Neural cell (in vitro differentiated cells): ENCODE measurements around the gene GSTM2. TPM values are rescaled to one million over a fixed set of nuclear protein-coding genes. Genes with fewer than 3 reads are reported as not detected.

Experiments used
- H2AFZ ChIP-seq: fragments of 200-600, 300-800 bp; sonication (generic), shearing (Covaris generic); 2 replicates; pipeline ENCODE4 v1.6.0; 2014; ENCODE audit warnings: low read depth, mild to moderate bottlenecking, antibody characterized with exemption, low read length, moderate library complexity
- H3F3A ChIP-seq: fragments of 200-600 bp; shearing (Covaris generic); 2 replicates; pipeline ENCODE4 v1.6.1; 2016; ENCODE audit warnings: mild to moderate bottlenecking, moderate library complexity, mixed read lengths, antibody characterized with exemption, low read length; ENCODE audit not compliant: insufficient read depth, poor library complexity, severe bottlenecking
- H3K27ac ChIP-seq: fragments of 200-600, 300-800 bp; sonication (generic), shearing (Covaris generic); 2 replicates; pipeline ENCODE4 v1.5.1; 2014; ENCODE audit warnings: mild to moderate bottlenecking, low read length, moderate library complexity
- H3K27me3 ChIP-seq: fragments of 300-800, 200-600 bp; sonication (generic), shearing (Covaris generic); 2 replicates; pipeline ENCODE4 v1.6.0; 2014; ENCODE audit warnings: mild to moderate bottlenecking, low read depth, low read length, moderate library complexity; ENCODE audit not compliant: insufficient read depth
- H3K36me3 ChIP-seq: fragments of 300-800, 200-600 bp; sonication (generic), shearing (Covaris generic); 2 replicates; pipeline ENCODE4 v1.5.1; 2014; ENCODE audit warnings: mild to moderate bottlenecking, antibody characterized with exemption, low read length, moderate library complexity; ENCODE audit not compliant: insufficient read depth
- H3K4me2 ChIP-seq: fragments of 300-800, 200-600 bp; sonication (generic), shearing (Covaris generic); 2 replicates; pipeline ENCODE4 v1.6.0; 2014; ENCODE audit warnings: mild to moderate bottlenecking, low read length
- H3K4me3 ChIP-seq: fragments of 300-800, 200-600 bp; sonication (generic), shearing (Covaris generic); 2 replicates; pipeline ENCODE4 v1.5.1; 2014; ENCODE audit warnings: mild to moderate bottlenecking, low read length, moderate library complexity
- H3K79me2 ChIP-seq: fragments of 200-600 bp; shearing (Covaris generic); replicated peaks from 2 replicates; pipeline ENCODE4 v1.6.0; 2014; ENCODE audit warnings: mild to moderate bottlenecking, low read length, moderate library complexity; ENCODE audit not compliant: insufficient read depth
- H3K9ac ChIP-seq: fragments of 300-800, 200-600 bp; sonication (generic), shearing (Covaris generic); 2 replicates; pipeline ENCODE4 v1.6.1; 2016; ENCODE audit warnings: mild to moderate bottlenecking, low read length, mixed read lengths
- H3K9me2 ChIP-seq: fragments of 200-600 bp; shearing (Covaris generic); 2 replicates; pipeline ENCODE4 v1.6.1; 2016; ENCODE audit warnings: mild to moderate bottlenecking, low read length, mixed read lengths; ENCODE audit not compliant: insufficient read depth
- H3K9me3 ChIP-seq: fragments of 200-600, 300-800 bp; sonication (generic), shearing (Covaris generic); 2 replicates; pipeline ENCODE4 v1.6.1; 2016; ENCODE audit warnings: mild to moderate bottlenecking, mixed run types, low read length, moderate library complexity, mixed read lengths
- H4K20me1 ChIP-seq: fragments of 200-600 bp; shearing (Covaris generic); 2 replicates; pipeline ENCODE4 v1.6.1; 2016; ENCODE audit warnings: mild to moderate bottlenecking, mixed run types; ENCODE audit not compliant: insufficient read depth
- CTCF ChIP-seq: fragments of 450-650 bp; IDR thresholded peaks from 2 replicates; pipeline ENCODE4 v1.5.1; 2014; ENCODE audit warnings: antibody characterized with exemption, mild to moderate bottlenecking, moderate library complexity; ENCODE audit not compliant: poor library complexity, severe bottlenecking
- EP300 ChIP-seq: fragments of 450-650 bp; conservative IDR thresholded peaks from 2 replicates; pipeline ENCODE4 v1.6.1; 2014; ENCODE audit warnings: antibody characterized with exemption, mild to moderate bottlenecking, moderate library complexity; ENCODE audit not compliant: poor library complexity, severe bottlenecking
- EZH2 ChIP-seq: fragments of 200-600, 300-800 bp; shearing (Covaris generic), sonication (generic); IDR thresholded peaks from 2 replicates; pipeline ENCODE4 v1.6.1; 2014; ENCODE audit warnings: antibody characterized with exemption, low read length, borderline replicate concordance, mild to moderate bottlenecking; ENCODE audit not compliant: insufficient read depth, poor library complexity, severe bottlenecking
- MXI1 ChIP-seq: fragments of 450-650 bp; conservative IDR thresholded peaks from 2 replicates; pipeline ENCODE4 v1.6.1; 2014; ENCODE audit warnings: antibody characterized with exemption, mild to moderate bottlenecking; ENCODE audit not compliant: poor library complexity, severe bottlenecking
- POLR2AphosphoS5 ChIP-seq: IDR thresholded peaks from 2 replicates; pipeline ENCODE4 v1.6.1; 2012
- RAD21 ChIP-seq: fragments of 450-650 bp; conservative IDR thresholded peaks from 2 replicates; pipeline ENCODE4 v1.6.1; 2014; ENCODE audit warnings: antibody characterized with exemption, mild to moderate bottlenecking, moderate library complexity
- SMC3 ChIP-seq: fragments of 450-650 bp; conservative IDR thresholded peaks from 2 replicates; pipeline ENCODE4 v1.6.1; 2014; ENCODE audit warnings: antibody characterized with exemption, mild to moderate bottlenecking, moderate library complexity; ENCODE audit not compliant: poor library complexity
- TAF1 ChIP-seq: IDR thresholded peaks from 2 replicates; pipeline ENCODE4 v1.6.1; 2012; ENCODE audit warnings: low read depth
- polyA plus RNA-seq: library from polyadenylated mRNA; depleted of rRNA; stranded (reverse); fragments of >200 nt; gene quantifications from 2 replicates; pipeline ENCODE4 v1.2.3, GENCODE V29; 2014
- TF ChIP-seq, protein P1 (sequence below): IDR thresholded peaks from 2 replicates; pipeline ENCODE4 v1.6.1; 2012; ENCODE audit warnings: borderline replicate concordance

GSTM2 gene
- polyA plus RNA-seq, 1 donor from 2014 or later, result 6.8 TPM

DNA sequence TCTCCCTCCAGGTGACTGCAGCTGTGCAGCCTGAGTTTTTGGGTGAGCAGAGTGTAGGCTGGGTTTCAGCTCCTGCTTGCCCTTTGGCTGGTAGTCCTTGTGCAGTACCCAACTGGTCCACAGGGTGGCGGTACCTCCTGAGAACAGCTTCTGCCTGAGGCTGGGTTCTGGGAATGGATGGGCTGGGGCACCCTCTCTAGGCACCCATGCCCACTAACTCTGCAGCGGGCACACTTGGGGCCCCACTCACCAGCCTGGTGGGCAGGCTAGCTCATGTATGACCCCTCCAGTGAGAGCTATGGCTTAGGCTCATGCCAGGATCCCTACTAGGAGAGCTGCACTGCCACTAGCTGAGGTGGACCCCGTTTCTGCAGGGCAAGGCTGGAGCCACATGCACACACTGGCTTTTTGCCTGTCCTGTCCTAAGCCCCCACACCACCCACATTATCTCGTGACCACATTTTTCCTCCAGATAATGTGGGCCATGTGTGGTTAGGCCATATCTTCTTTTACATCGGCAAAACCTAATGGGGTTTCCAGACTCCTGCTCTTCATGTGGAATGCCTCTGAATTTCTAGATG, 27.5 kb upstream of the GSTM2 start:
- Histone ChIP-seq H3K27ac (no peak overlapping the region), H3K79me2 (no peaks in the 10 kb centered on the region), H3K27me3 (no peaks in the 10 kb centered on the region), H3F3A (no peaks in the 10 kb centered on the region), H3K4me2 (no peak overlapping the region), H3K36me3 (no peaks in the 10 kb centered on the region), H3K9me2 (no peaks in the 10 kb centered on the region), H3K9ac (no peak overlapping the region), H3K9me3 (no peaks in the 10 kb centered on the region), H4K20me1 (no peaks in the 10 kb centered on the region), H3K4me3 (no peak overlapping the region), H2AFZ (no peak overlapping the region)
- peak; percentile 74 for TF ChIP-seq SMC3
- peak; percentile 62 for TF ChIP-seq RAD21
- TF ChIP-seq MXI1, result no peak
- no peak for TF ChIP-seq EP300
- TF ChIP-seq EZH2, result no peak
- peak; percentile 73 for TF ChIP-seq CTCF
- TF ChIP-seq POLR2AphosphoS5, result no peak

GRCh38 chr1:109641078-109641740, 26.6 kb upstream of the GSTM2 start:
- H4K20me1 ChIP-seq, result no peaks in the 10 kb centered on the region
- H3K9ac ChIP-seq, result no peak overlapping the region
- no peaks in the 10 kb centered on the region for H3F3A ChIP-seq
- no peak overlapping the region for H3K27ac ChIP-seq
- H3K36me3 ChIP-seq, result no peaks in the 10 kb centered on the region
- TF ChIP-seq POLR2AphosphoS5, result no peak
- no peak for TF ChIP-seq CTCF
- TF ChIP-seq EZH2, result no peak
- TF ChIP-seq, protein P1, sequence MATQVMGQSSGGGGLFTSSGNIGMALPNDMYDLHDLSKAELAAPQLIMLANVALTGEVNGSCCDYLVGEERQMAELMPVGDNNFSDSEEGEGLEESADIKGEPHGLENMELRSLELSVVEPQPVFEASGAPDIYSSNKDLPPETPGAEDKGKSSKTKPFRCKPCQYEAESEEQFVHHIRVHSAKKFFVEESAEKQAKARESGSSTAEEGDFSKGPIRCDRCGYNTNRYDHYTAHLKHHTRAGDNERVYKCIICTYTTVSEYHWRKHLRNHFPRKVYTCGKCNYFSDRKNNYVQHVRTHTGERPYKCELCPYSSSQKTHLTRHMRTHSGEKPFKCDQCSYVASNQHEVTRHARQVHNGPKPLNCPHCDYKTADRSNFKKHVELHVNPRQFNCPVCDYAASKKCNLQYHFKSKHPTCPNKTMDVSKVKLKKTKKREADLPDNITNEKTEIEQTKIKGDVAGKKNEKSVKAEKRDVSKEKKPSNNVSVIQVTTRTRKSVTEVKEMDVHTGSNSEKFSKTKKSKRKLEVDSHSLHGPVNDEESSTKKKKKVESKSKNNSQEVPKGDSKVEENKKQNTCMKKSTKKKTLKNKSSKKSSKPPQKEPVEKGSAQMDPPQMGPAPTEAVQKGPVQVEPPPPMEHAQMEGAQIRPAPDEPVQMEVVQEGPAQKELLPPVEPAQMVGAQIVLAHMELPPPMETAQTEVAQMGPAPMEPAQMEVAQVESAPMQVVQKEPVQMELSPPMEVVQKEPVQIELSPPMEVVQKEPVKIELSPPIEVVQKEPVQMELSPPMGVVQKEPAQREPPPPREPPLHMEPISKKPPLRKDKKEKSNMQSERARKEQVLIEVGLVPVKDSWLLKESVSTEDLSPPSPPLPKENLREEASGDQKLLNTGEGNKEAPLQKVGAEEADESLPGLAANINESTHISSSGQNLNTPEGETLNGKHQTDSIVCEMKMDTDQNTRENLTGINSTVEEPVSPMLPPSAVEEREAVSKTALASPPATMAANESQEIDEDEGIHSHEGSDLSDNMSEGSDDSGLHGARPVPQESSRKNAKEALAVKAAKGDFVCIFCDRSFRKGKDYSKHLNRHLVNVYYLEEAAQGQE, result no peak
- TF ChIP-seq TAF1, result no peak
- no peak for TF ChIP-seq RAD21
- TF ChIP-seq MXI1, result no peak
- no peak for TF ChIP-seq EP300
- TF ChIP-seq SMC3, result no peak
- H3K79me2 ChIP-seq, result no peaks in the 10 kb centered on the region
- H3K9me3 ChIP-seq, result no peaks in the 10 kb centered on the region
- H3K4me2 ChIP-seq, result no peak overlapping the region
- no peaks in the 10 kb centered on the region for H3K9me2 ChIP-seq
- no peak overlapping the region for H2AFZ ChIP-seq
- no peaks in the 10 kb centered on the region for H3K27me3 ChIP-seq
- H3K4me3 ChIP-seq, result no peak overlapping the region
